Natural killer cell (primary cell): ENCODE data around the gene SMARCB1. TPM values are rescaled to one million over a fixed set of nuclear protein-coding genes. Genes with fewer than 3 reads are reported as not detected.
A peak's percentile ranks its signal among the peaks of the same experiment; 100 is the strongest.

ENCODE experiments used
- ATAC-seq, 3 donors: fragments of 150-1000 bp in 2 of 3; fragments of 200-7000 bp in 1 of 3; cut with Tn5 transposase; 1 replicate in 1 of 3; 2 replicates in 2 of 3; pipeline ENCODE4 v1.10.0; 2021; ENCODE audit warnings: mild to moderate bottlenecking in 2 of 3, moderate library complexity in 2 of 3
- DNase-seq, 2 donors: peaks; one replicate each; pipeline versions ENCODE4 v3.0.0 to v3.0.0-alpha.2; 2013 to 2021; ENCODE audit warnings: mixed read lengths in 1 of 2
- H3K27ac ChIP-seq: one replicate; pipeline ENCODE4 v1.5.1; 2013; ENCODE audit warnings: mild to moderate bottlenecking, low read length
- H3K27me3 ChIP-seq: one replicate; pipeline ENCODE4 v1.6.1; 2013; ENCODE audit warnings: low read length; ENCODE audit not compliant: control insufficient read depth, insufficient read depth
- H3K36me3 ChIP-seq: one replicate; pipeline ENCODE4 v1.6.1; 2013; ENCODE audit warnings: low read length; ENCODE audit not compliant: control insufficient read depth, insufficient read depth
- H3K4me1 ChIP-seq: one replicate; pipeline ENCODE4 v1.6.1; 2013; ENCODE audit warnings: low read length; ENCODE audit not compliant: control insufficient read depth, insufficient read depth
- H3K4me3 ChIP-seq: one replicate; pipeline ENCODE4 v1.5.1; 2013; ENCODE audit warnings: low read length
- H3K9me3 ChIP-seq: one replicate; pipeline ENCODE4 v1.6.1; 2013; ENCODE audit warnings: low read length; ENCODE audit not compliant: control insufficient read depth, insufficient read depth
- H3K27ac Mint-ChIP-seq, 2 donors: one replicate each; pipeline ENCODE4 v1.8.0; 2022; ENCODE audit warnings: mild to moderate bottlenecking in 2 of 2, mixed read lengths in 2 of 2, moderate library complexity in 1 of 2
- H3K27me3 Mint-ChIP-seq, 2 donors: one replicate each; pipeline ENCODE4 v1.8.0; 2022; ENCODE audit warnings: low read depth in 2 of 2, mixed read lengths in 2 of 2
- H3K36me3 Mint-ChIP-seq: one replicate; pipeline ENCODE4 v1.8.0; 2022; ENCODE audit warnings: mixed read lengths
- H3K4me1 Mint-ChIP-seq, 2 donors: one replicate each; pipeline ENCODE4 v1.8.0; 2022; ENCODE audit warnings: mixed read lengths in 2 of 2
- H3K4me3 Mint-ChIP-seq: one replicate; pipeline ENCODE4 v1.8.0; 2022; ENCODE audit warnings: mild to moderate bottlenecking, moderate library complexity, mixed read lengths
- H3K9me3 Mint-ChIP-seq, 2 donors: one replicate each; pipeline ENCODE4 v1.8.0; 2022; ENCODE audit warnings: mixed read lengths in 2 of 2
- CTCF ChIP-seq: fragments of 200-600 bp; IDR thresholded peaks from one replicate; pipeline ENCODE4 v1.8.0; 2022; ENCODE audit warnings: antibody characterized with exemption
- WGBS: methylation state at CpG from one replicate; pipeline ENCODE4 v1.1.7; 2013; ENCODE audit warnings: missing lambda C conversion rate; ENCODE audit not compliant: insufficient coverage; 5-methylcytosine and 5-hydroxymethylcytosine counted together
- intact Hi-C: fragments of 100-400 bp; cut with micrococcal nuclease; formaldehyde crosslinking; loops from one replicate; pipeline ENCODE4 v1.14.2; 2022
- total RNA-seq, 4 donors: library from RNA; stranded (reverse); fragments of 120-200 nt in 1 of 4; gene quantifications; one replicate each; pipeline versions ENCODE4 v1.2.3 to v1.2.4, GENCODE V29; 2013 to 2022

Gene SMARCB1
- total RNA-seq, 3 donors from 2014 or later (not counting 1 experiment from before 2014, with no cell fraction given), result 56.3 to 76.9 (median 69.8) TPM

GRCh38 chr22:23845265-23846080 is 58.7 kb downstream of the SMARCB1 start:
- Mint-ChIP-seq H3K9me3 (no peaks in the 10 kb centered on the region), H3K27me3 (no peaks in the 10 kb centered on the region), H3K4me1 (peaks cover 0 to 13% of the 10 kb centered on the region in 2 donors), H3K27ac (no peak overlapping the region), H3K4me3 (no peak overlapping the region), H3K36me3 (no peaks in the 10 kb centered on the region)
- no peaks in the 10 kb centered on the region for H3K27me3 ChIP-seq
- WGBS, result 81% methylated on average over 8 of the region's 9 CpGs
- peak overlapping the region; percentile 51 for H3K27ac ChIP-seq
- no peak for ATAC-seq
- intact Hi-C loops, result loop anchor here (5.0 kb wide), 3 partner anchors 78 to 303 kb away; partner anchors contain the start of gene CHCHD10
- peaks cover 50% of the 10 kb centered on the region for H3K4me1 ChIP-seq
- H3K36me3 ChIP-seq, result no peaks in the 10 kb centered on the region
- no peak for TF ChIP-seq CTCF
- DNase-seq, result no peak
- H3K4me3 ChIP-seq, result no peak overlapping the region
- H3K9me3 ChIP-seq, result no peaks in the 10 kb centered on the region

GRCh38 chr22:23846081-23846469 is 59.3 kb downstream of the SMARCB1 start:
- H3K36me3 ChIP-seq, result no peaks in the 10 kb centered on the region
- H3K4me3 ChIP-seq, result no peak overlapping the region
- no peaks in the 10 kb centered on the region for H3K27me3 Mint-ChIP-seq
- no peaks in the 10 kb centered on the region for H3K9me3 ChIP-seq
- TF ChIP-seq CTCF, result no peak
- intact Hi-C loops, result loop anchor here (5.0 kb wide), 3 partner anchors 79 to 304 kb away; partner anchors contain the start of gene CHCHD10
- no peak overlapping the region for H3K27ac ChIP-seq
- H3K27me3 ChIP-seq, result no peaks in the 10 kb centered on the region
- no peaks in the 10 kb centered on the region for H3K36me3 Mint-ChIP-seq
- no peak overlapping the region for H3K27ac Mint-ChIP-seq
- DNase-seq, result no peak
- H3K4me3 Mint-ChIP-seq, result no peak overlapping the region
- peaks cover 50% of the 10 kb centered on the region for H3K4me1 ChIP-seq
- H3K9me3 Mint-ChIP-seq, result no peaks in the 10 kb centered on the region
- no peak for ATAC-seq
- WGBS, result 88% methylated on average over 6 of the region's 7 CpGs
- peaks cover 0 to 13% of the 10 kb centered on the region in 2 donors for H3K4me1 Mint-ChIP-seq

- H3K9me3 ChIP-seq, result no peaks in the 10 kb centered on the region
- H3K27ac ChIP-seq, result no peak overlapping the region
- H3K4me1 ChIP-seq, result peaks cover 50% of the 10 kb centered on the region
- no peak overlapping the region for H3K4me3 Mint-ChIP-seq
- DNase-seq (no peak), ATAC-seq (no peak)
- H3K36me3 Mint-ChIP-seq, result no peaks in the 10 kb centered on the region
- H3K36me3 ChIP-seq, result no peaks in the 10 kb centered on the region
- H3K4me3 ChIP-seq, result no peak overlapping the region
- H3K9me3 Mint-ChIP-seq, result no peaks in the 10 kb centered on the region
- 89% methylated on average over 18 of the region's 18 CpGs for WGBS
- no peak for TF ChIP-seq CTCF
- H3K27ac Mint-ChIP-seq, result no peak overlapping the region
- H3K27me3 Mint-ChIP-seq, result no peaks in the 10 kb centered on the region
- H3K4me1 Mint-ChIP-seq, result peaks cover 0 to 8% of the 10 kb centered on the region in 2 donors
- intact Hi-C loops, result loop anchor here (5.0 kb wide), 3 partner anchors 80 to 305 kb away; partner anchors contain the start of gene CHCHD10
- H3K27me3 ChIP-seq, result no peaks in the 10 kb centered on the region
Observed at GRCh38 chr22:23847310-23847920, 60.6 kb downstream of the SMARCB1 start.
